Stromal cell of bone marrow (primary cell): ENCODE data around the gene SMIM1.

ENCODE experiments used
- DNase-seq: peaks from one replicate; pipeline ENCODE4 v3.0.0-alpha.2; 2012; ENCODE audit warnings: low read depth

Gene SMIM1

GRCh38 chr1:3822421-3822820, 49.9 kb downstream of the SMIM1 start:
- DNase-seq, result no peak

GRCh38 chr1:3824650-3825049, 52.1 kb downstream of the SMIM1 start:
- no peak for DNase-seq

- DNase-seq, result no peak
Measured at GRCh38 chr1:3825356-3825755, 52.8 kb downstream of the SMIM1 start.
